Tibial nerve (tissue), 4 donors: ENCODE measurements around the gene HTR2A. TPM values are rescaled to one million over a fixed set of nuclear protein-coding genes. Genes with fewer than 3 reads are reported as not detected.

Experiments
- DNase-seq, 2 donors: peaks; one replicate each; pipeline ENCODE4 v3.0.0-alpha.2; 2019; ENCODE audit warnings: low spot score in 2 of 2
- H3K27ac ChIP-seq, 4 donors: fragments of 200-600 bp; sonication (generic) in 3 of 4; one replicate each; pipeline ENCODE4 v1.5.1; 2017 to 2019; ENCODE audit warnings: mild to moderate bottlenecking in 1 of 4
- H3K27me3 ChIP-seq, 2 donors: fragments of 200-600 bp; sonication (generic) in 1 of 2; one replicate each; pipeline versions ENCODE4 v1.5.1 to v1.6.0; 2017 to 2019
- H3K36me3 ChIP-seq, 3 donors: fragments of 200-600 bp; sonication (generic); one replicate each; pipeline ENCODE4 v1.5.1; 2018 to 2019
- H3K4me1 ChIP-seq, 4 donors: fragments of 200-600 bp; sonication (generic) in 3 of 4; one replicate each; pipeline ENCODE4 v1.5.1; 2017 to 2019
- H3K4me3 ChIP-seq, 4 donors: fragments of 200-600 bp; sonication (generic) in 3 of 4; one replicate each; pipeline ENCODE4 v1.5.1; 2017 to 2019; ENCODE audit warnings: mild to moderate bottlenecking in 1 of 4, moderate library complexity in 1 of 4
- H3K9me3 ChIP-seq, 4 donors: fragments of 200-600 bp; sonication (generic) in 3 of 4; one replicate each; pipeline ENCODE4 v1.5.1; 2017 to 2019
- EP300 ChIP-seq, 2 donors: sonication (generic); formaldehyde crosslinking; IDR thresholded peaks; one replicate each; pipeline ENCODE4 v1.6.1; 2017; ENCODE audit warnings: antibody characterized with exemption in 2 of 2, mild to moderate bottlenecking in 1 of 2
- POLR2A ChIP-seq, 2 donors: fragments of 450-650 bp; IDR thresholded peaks; one replicate each; pipeline ENCODE4 v1.6.1; 2017; ENCODE audit warnings: antibody characterized with exemption in 2 of 2, mild to moderate bottlenecking in 2 of 2, moderate library complexity in 2 of 2
- WGBS, 2 donors: methylation state at CpG; one replicate each; pipeline ENCODE4 v1.1.5; 2018; 5-methylcytosine and 5-hydroxymethylcytosine counted together
- total RNA-seq, 4 donors: library from RNA; depleted of rRNA; stranded (reverse); fragments of >200 nt; gene quantifications; one replicate each; pipeline ENCODE4 v1.1.0, GENCODE V29; 2016
- TF ChIP-seq, protein P1 (sequence below), 5 experiments: fragments of 200-600 bp in 3 of 5; fragments of 450-650 bp in 2 of 5; sonication (generic) in 3 of 5; IDR thresholded peaks; one replicate each; pipeline ENCODE4 v1.5.1; 2016 to 2019; ENCODE audit warnings: antibody characterized with exemption in 5 of 5, mild to moderate bottlenecking in 3 of 5, moderate library complexity in 2 of 5

HTR2A gene
- total RNA-seq, 4 donors from 2014 or later: 0.20 to 0.30 (median 0.21) TPM

- no peak for DNase-seq
- Histone ChIP-seq H3K27me3 (no peaks in the 10 kb centered on the region), H3K4me3 (peak overlapping the region in 1 of 4 donors; percentile 96), H3K27ac (peak overlapping the region in 1 of 4 donors; percentile 99), H3K36me3 (peaks cover 0 to 9% (median 0%) of the 10 kb centered on the region in 3 donors), H3K9me3 (no peaks in the 10 kb centered on the region), H3K4me1 (peaks cover 0 to 64% (median 24%) of the 10 kb centered on the region in 4 donors)
- TF ChIP-seq, protein P1, sequence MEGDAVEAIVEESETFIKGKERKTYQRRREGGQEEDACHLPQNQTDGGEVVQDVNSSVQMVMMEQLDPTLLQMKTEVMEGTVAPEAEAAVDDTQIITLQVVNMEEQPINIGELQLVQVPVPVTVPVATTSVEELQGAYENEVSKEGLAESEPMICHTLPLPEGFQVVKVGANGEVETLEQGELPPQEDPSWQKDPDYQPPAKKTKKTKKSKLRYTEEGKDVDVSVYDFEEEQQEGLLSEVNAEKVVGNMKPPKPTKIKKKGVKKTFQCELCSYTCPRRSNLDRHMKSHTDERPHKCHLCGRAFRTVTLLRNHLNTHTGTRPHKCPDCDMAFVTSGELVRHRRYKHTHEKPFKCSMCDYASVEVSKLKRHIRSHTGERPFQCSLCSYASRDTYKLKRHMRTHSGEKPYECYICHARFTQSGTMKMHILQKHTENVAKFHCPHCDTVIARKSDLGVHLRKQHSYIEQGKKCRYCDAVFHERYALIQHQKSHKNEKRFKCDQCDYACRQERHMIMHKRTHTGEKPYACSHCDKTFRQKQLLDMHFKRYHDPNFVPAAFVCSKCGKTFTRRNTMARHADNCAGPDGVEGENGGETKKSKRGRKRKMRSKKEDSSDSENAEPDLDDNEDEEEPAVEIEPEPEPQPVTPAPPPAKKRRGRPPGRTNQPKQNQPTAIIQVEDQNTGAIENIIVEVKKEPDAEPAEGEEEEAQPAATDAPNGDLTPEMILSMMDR (IDR thresholded peaks at IDR 0.05): no peak
- WGBS, 2 donors: 89% methylated on average over 6 of the region's 6 CpGs
These were observed 101.5 kb downstream of the HTR2A start for GRCh38 chr13:46795321-46795720.

DNA sequence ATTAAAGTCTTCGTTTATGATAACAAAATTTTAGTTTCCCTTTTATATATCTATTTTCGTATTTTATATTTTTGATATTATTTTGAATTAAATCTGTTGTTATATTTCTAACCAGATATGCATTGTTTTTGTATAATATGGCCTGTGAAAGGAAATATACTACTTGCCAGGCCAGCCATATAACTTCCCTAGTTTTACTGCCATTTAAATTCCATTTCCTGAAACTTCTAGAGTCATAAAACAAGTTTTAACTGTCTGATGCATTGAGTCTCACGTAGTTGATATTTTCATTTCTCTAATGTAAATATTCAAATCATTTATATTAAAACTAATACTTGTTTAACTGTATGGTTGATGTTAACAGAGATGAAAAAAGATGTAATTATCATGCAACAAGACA, 113.3 kb downstream of the HTR2A start:
- no peak for DNase-seq
- H3K36me3 ChIP-seq: peaks cover 0 to 83% (median 0%) of the 10 kb centered on the region in 3 donors
- 94% methylated on average over 3 of the region's 3 CpGs for WGBS, 2 donors
- H3K9me3 ChIP-seq: no peaks in the 10 kb centered on the region
- no peak overlapping the region for H3K27ac ChIP-seq
- TF ChIP-seq EP300 (IDR thresholded peaks at IDR 0.05) (no peak), POLR2A (IDR thresholded peaks at IDR 0.05) (no peak)
- TF ChIP-seq, protein P1 (IDR thresholded peaks at IDR 0.05): no peak
- no peaks in the 10 kb centered on the region for H3K27me3 ChIP-seq
- peaks cover 0 to 35% (median 0%) of the 10 kb centered on the region in 4 donors for H3K4me1 ChIP-seq
- H3K4me3 ChIP-seq: no peak overlapping the region

GRCh38 chr13:46782691-46783090, 114.2 kb downstream of the HTR2A start:
- Histone ChIP-seq H3K27ac (no peak overlapping the region), H3K4me1 (peaks cover 0 to 32% (median 0%) of the 10 kb centered on the region in 4 donors), H3K36me3 (peaks cover 0 to 87% (median under 1%) of the 10 kb centered on the region in 3 donors), H3K9me3 (no peaks in the 10 kb centered on the region), H3K27me3 (no peaks in the 10 kb centered on the region), H3K4me3 (no peak overlapping the region)
- TF ChIP-seq, protein P1 (IDR thresholded peaks at IDR 0.05): no peak
- no peak for TF ChIP-seq EP300 (IDR thresholded peaks at IDR 0.05)
- TF ChIP-seq POLR2A (IDR thresholded peaks at IDR 0.05): no peak
- 81 to 94% methylated on average over 2 of the region's 2 CpGs for WGBS, 2 donors
- no peak for DNase-seq

DNA sequence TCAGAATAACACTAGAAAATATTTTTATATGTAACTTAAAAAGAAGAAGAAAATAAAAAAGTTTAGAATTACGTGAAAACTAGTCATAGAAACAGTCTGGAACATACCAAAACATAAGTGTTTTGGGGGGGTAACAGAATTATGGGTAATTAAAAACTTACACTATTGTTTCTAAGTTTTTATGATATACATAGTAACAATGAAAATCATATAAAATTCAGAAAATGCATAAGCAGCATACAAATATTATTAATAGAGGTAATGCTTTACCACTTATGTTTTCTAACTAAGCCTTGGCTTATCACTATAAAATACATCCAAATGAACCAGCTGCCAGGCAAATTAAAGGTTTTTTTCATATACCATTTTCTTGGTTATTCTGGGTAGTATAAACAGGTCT, 114.8 kb downstream of the HTR2A start:
- H3K27me3 ChIP-seq: no peaks in the 10 kb centered on the region
- TF ChIP-seq POLR2A (IDR thresholded peaks at IDR 0.05) (no peak), EP300 (IDR thresholded peaks at IDR 0.05) (no peak)
- TF ChIP-seq, protein P1 (IDR thresholded peaks at IDR 0.05): no peak
- no peak overlapping the region for H3K27ac ChIP-seq
- peaks cover 0 to 91% (median 6%) of the 10 kb centered on the region in 3 donors for H3K36me3 ChIP-seq
- no peak overlapping the region for H3K4me3 ChIP-seq
- peaks cover 0 to 31% (median 0%) of the 10 kb centered on the region in 4 donors for H3K4me1 ChIP-seq
- H3K9me3 ChIP-seq: no peaks in the 10 kb centered on the region
- DNase-seq: no peak
- WGBS, 2 donors: 81 to 90% methylated on average over 1 of the region's 1 CpG

Other genes with a start within 250 kb of the HTR2A start
- gene ESD, start 99.9 kb downstream of the HTR2A start, total RNA-seq: 100 to 1,000 TPM in 2 of 4 donors, 10 to 100 TPM in 2; 87.5 to 132 (median 99.7) TPM